Effector memory CD8-positive, alpha-beta T cell (primary cell): Measurements from ENCODE around the gene TEX13B.
"Not testable (repeated sequence)": the region's sequence is repeated elsewhere in the genome, so short reads cannot be mapped to it uniquely, and the experiment has no call there.

ENCODE experiments used
- ATAC-seq: fragments of 150-1000 bp; cut with Tn5 transposase; replicated peaks from 2 replicates; pipeline ENCODE4 v1.10.0; 2021; ENCODE audit warnings: mild to moderate bottlenecking, moderate library complexity
- DNase-seq, 3 experiments: peaks; one replicate each; pipeline ENCODE4 v3.0.0; 2021
- H3K27ac Mint-ChIP-seq, 2 donors: one replicate each; pipeline ENCODE4 v1.8.0; 2022; ENCODE audit warnings: mild to moderate bottlenecking in 2 of 2, mixed read lengths in 2 of 2, moderate library complexity in 2 of 2
- H3K27me3 Mint-ChIP-seq, 2 donors: one replicate each; pipeline ENCODE4 v1.8.0; 2022; ENCODE audit warnings: mixed read lengths in 2 of 2
- H3K36me3 Mint-ChIP-seq: one replicate; pipeline ENCODE4 v1.8.0; 2022; ENCODE audit warnings: mild to moderate bottlenecking, moderate library complexity, mixed read lengths; ENCODE audit not compliant: insufficient read depth
- H3K4me1 Mint-ChIP-seq, 2 donors: one replicate each; pipeline ENCODE4 v1.8.0; 2022; ENCODE audit warnings: low read depth in 2 of 2, mixed read lengths in 2 of 2
- H3K4me3 Mint-ChIP-seq, 2 donors: one replicate each; pipeline ENCODE4 v1.8.0; 2022; ENCODE audit warnings: mild to moderate bottlenecking in 2 of 2, mixed read lengths in 2 of 2, moderate library complexity in 2 of 2
- H3K9me3 Mint-ChIP-seq, 2 donors: one replicate each; pipeline ENCODE4 v1.8.0; 2022; ENCODE audit warnings: mixed read lengths in 2 of 2

TEX13B gene

DNA sequence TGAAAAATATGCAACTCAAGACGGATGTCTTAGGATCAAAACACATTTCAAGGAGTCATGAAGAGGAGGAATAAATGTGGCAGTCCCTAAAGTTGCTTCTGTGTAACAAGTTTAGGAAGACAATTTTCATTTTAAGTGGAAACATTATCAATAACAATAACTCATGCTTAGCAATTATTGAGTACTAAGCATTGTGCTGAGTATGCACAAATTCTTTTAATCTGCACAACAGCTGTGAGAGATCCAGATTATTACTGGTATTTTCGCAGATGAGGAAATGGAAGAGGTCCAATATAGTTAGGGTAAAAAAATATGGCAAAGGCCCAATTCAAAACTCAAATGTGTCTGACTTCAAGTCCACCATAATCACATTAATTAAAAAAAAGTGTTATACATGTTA, 2.9 kb upstream of the TEX13B start:
- Mint-ChIP-seq H3K36me3 (no peaks in the 10 kb centered on the region), H3K9me3 (peaks cover 0 to 1% of the 10 kb centered on the region in 2 donors), H3K27ac (no peak overlapping the region), H3K27me3 (no peaks in the 10 kb centered on the region), H3K4me3 (no peak overlapping the region), H3K4me1 (no peaks in the 10 kb centered on the region)
- ATAC-seq (no peak), DNase-seq (no peak)

GRCh38 chrX:107979534-107979933, 2.6 kb downstream of the TEX13B start:
- Mint-ChIP-seq H3K27ac (no peak overlapping the region), H3K27me3 (peaks cover 0 to 9% of the 10 kb centered on the region in 2 donors), H3K4me3 (no peak overlapping the region), H3K4me1 (peaks cover 0 to 2% of the 10 kb centered on the region in 2 donors), H3K9me3 (no peaks in the 10 kb centered on the region), H3K36me3 (no peaks in the 10 kb centered on the region)
- ATAC-seq (no peak), DNase-seq (no peak)

GRCh38 chrX:107978707-107979307, 3.4 kb downstream of the TEX13B start:
- no peak overlapping the region for H3K27ac Mint-ChIP-seq
- ATAC-seq: no peak
- no peak for DNase-seq

GRCh38 chrX:107978071-107978470, 4.1 kb downstream of the TEX13B start:
- no peaks in the 10 kb centered on the region for H3K36me3 Mint-ChIP-seq
- no peak for DNase-seq
- H3K4me1 Mint-ChIP-seq: peaks cover 0 to 2% of the 10 kb centered on the region in 2 donors
- no peaks in the 10 kb centered on the region for H3K9me3 Mint-ChIP-seq
- no peak for ATAC-seq
- no peak overlapping the region for H3K27ac Mint-ChIP-seq
- H3K27me3 Mint-ChIP-seq: peaks cover 0 to 9% of the 10 kb centered on the region in 2 donors
- H3K4me3 Mint-ChIP-seq: no peak overlapping the region

More at GRCh38 chrX:107978707-107979307, 3.4 kb downstream of the TEX13B start:
- no peak overlapping the region for H3K4me3 Mint-ChIP-seq
- H3K27me3 Mint-ChIP-seq: peaks cover 0 to 9% of the 10 kb centered on the region in 2 donors
- no peaks in the 10 kb centered on the region for H3K36me3 Mint-ChIP-seq
- H3K9me3 Mint-ChIP-seq: no peaks in the 10 kb centered on the region
- H3K4me1 Mint-ChIP-seq: peaks cover 0 to 2% of the 10 kb centered on the region in 2 donors

GRCh38 chrX:107971636-107972035, 10.5 kb downstream of the TEX13B start:
- Mint-ChIP-seq H3K36me3 (peaks cover 4% of the 10 kb centered on the region), H3K4me3 (no peak overlapping the region), H3K9me3 (no peaks in the 10 kb centered on the region), H3K27ac (no peak overlapping the region), H3K27me3 (no peaks in the 10 kb centered on the region), H3K4me1 (no peaks in the 10 kb centered on the region)
- ATAC-seq: no peak
- DNase-seq: no peak

DNA sequence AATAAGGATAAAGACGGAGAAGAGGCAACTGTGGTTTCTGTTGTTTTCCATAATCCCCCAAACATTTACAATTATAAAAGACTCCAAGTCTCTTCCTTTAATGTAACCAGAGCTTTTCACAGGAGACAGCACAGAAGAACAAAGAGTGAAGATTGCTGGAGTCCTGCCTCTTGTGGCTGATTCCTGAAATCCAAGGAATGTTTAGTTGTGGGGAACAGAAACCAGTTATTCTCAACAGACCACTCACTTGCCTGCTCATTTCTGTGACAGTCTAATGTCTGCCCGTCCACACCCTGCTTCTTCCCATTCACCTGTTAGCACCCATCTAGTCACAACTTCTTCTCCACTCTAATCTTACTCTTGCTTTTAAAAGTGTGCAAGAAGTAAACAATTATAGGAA, 12.1 kb downstream of the TEX13B start:
- Mint-ChIP-seq H3K27ac (no peak overlapping the region), H3K4me3 (no peak overlapping the region), H3K27me3 (no peaks in the 10 kb centered on the region), H3K36me3 (peaks cover 4% of the 10 kb centered on the region), H3K4me1 (no peaks in the 10 kb centered on the region), H3K9me3 (no peaks in the 10 kb centered on the region)
- DNase-seq (no peak), ATAC-seq (no peak)

DNA sequence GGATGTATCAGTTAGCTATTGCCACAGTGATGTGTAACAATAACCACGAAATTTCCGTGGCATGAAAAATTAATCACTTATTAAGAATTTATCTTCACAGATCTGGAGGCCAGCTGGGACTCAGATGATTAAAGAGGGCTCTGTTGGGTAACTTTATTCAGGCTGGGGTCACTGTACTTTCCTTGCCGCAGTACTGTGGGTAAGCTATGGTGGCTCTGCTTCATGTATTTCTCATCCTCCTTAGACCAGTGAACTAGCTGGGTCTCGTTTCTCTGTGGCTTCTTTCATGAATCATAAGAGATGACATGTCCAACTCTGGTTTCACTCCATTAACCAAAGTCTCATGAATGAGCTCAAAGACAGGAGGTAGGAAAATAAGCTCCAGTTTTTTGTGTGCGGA, 13.5 kb downstream of the TEX13B start:
- peaks cover 9 to 10% of the 10 kb centered on the region in 2 donors for H3K27me3 Mint-ChIP-seq
- DNase-seq (no peak), ATAC-seq (no peak)
- H3K9me3 Mint-ChIP-seq: peaks cover 0 to 2% of the 10 kb centered on the region in 2 donors
- no peak overlapping the region for H3K4me3 Mint-ChIP-seq
- no peaks in the 10 kb centered on the region for H3K4me1 Mint-ChIP-seq
- no peak overlapping the region for H3K27ac Mint-ChIP-seq
- H3K36me3 Mint-ChIP-seq: peaks cover 4% of the 10 kb centered on the region

GRCh38 chrX:107955337-107955736, 26.8 kb downstream of the TEX13B start:
- H3K27me3 Mint-ChIP-seq, H3K27ac Mint-ChIP-seq, ATAC-seq, H3K4me1 Mint-ChIP-seq, H3K4me3 Mint-ChIP-seq, H3K9me3 Mint-ChIP-seq, DNase-seq, H3K36me3 Mint-ChIP-seq: not testable (repeated sequence)

DNA sequence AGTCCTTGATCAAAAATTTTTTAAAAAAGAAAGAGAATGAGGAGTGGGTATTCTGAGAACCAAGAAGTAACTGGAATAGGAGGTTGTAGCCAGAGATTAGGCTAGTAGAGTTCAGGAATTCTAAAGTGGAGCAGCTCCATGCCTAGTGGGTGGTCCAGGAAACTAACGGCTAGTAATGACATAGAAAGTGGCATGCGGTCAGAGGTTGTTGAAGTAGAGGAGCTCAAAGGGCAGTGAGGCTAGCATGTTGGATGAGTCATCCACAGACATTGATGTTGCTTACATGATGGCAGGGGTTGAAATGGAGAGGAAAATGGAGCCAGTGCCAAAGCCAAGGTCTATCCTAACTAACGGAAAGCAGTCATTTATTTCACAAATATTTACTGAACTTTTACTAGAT, 42.1 kb downstream of the TEX13B start:
- Mint-ChIP-seq H3K4me3 (no peak overlapping the region), H3K36me3 (no peaks in the 10 kb centered on the region), H3K4me1 (peaks cover 3 to 4% of the 10 kb centered on the region in 2 donors), H3K27ac (no peak overlapping the region), H3K27me3 (peaks cover 11 to 28% of the 10 kb centered on the region in 2 donors), H3K9me3 (no peaks in the 10 kb centered on the region)
- no peak for DNase-seq
- ATAC-seq: no peak

- peaks cover 3 to 4% of the 10 kb centered on the region in 2 donors for H3K4me1 Mint-ChIP-seq
- ATAC-seq (no peak), DNase-seq (no peak)
- H3K4me3 Mint-ChIP-seq: no peak overlapping the region
- no peaks in the 10 kb centered on the region for H3K9me3 Mint-ChIP-seq
- H3K27ac Mint-ChIP-seq: no peak overlapping the region
- H3K36me3 Mint-ChIP-seq: no peaks in the 10 kb centered on the region
- peaks cover 11 to 28% of the 10 kb centered on the region in 2 donors for H3K27me3 Mint-ChIP-seq
Observed at GRCh38 chrX:107936434-107936730, 45.8 kb downstream of the TEX13B start.

DNA sequence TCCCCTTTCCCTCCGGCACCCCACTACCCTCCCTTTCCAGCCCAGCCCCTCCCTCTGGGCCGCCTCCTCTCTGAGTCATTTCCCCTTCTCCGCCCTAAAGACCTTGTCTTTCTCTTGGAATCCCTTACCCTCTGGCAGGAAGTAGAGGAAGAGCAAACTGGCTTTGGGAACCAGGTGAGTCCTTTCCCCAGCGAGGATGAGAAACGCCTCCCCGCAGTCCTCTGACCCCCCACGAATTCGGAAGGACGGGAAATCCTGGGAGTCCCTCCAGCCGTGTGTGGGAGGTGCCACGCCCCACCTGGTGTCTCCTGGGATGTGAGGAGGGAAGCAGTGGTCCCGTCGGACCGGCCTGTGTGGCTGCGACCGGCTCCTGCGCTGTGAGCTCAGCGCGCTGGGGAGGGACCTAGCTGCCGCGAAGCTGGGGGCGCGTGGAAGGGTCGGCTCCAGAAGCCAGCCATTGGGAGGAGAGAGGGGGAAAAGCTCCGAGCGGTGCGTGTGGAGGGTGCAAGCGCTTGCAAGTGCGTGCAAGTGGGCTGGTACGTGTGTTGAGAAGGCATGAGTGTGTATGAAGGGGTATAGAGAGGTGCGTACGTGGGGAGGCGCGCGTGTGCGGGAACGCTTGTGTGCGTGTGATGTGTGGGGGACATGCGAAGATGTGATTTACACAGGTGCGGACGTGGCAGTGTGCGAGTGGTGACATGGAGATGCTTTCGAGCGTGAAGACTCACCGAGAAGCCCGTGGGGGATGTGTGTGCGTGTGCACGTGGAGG, 46.3 kb downstream of the TEX13B start:
- H3K9me3 Mint-ChIP-seq: no peaks in the 10 kb centered on the region
- peaks cover 3 to 4% of the 10 kb centered on the region in 2 donors for H3K4me1 Mint-ChIP-seq
- DNase-seq (no peak), ATAC-seq (no peak)
- no peak overlapping the region for H3K27ac Mint-ChIP-seq
- no peak overlapping the region for H3K4me3 Mint-ChIP-seq
- peaks cover 11 to 28% of the 10 kb centered on the region in 2 donors for H3K27me3 Mint-ChIP-seq
- H3K36me3 Mint-ChIP-seq: no peaks in the 10 kb centered on the region

GRCh38 chrX:107935200-107935599, 47.0 kb downstream of the TEX13B start:
- Mint-ChIP-seq H3K4me3 (no peak overlapping the region), H3K36me3 (no peaks in the 10 kb centered on the region), H3K9me3 (no peaks in the 10 kb centered on the region), H3K4me1 (peaks cover 3 to 4% of the 10 kb centered on the region in 2 donors), H3K27ac (no peak overlapping the region), H3K27me3 (peaks cover 11 to 24% of the 10 kb centered on the region in 2 donors)
- no peak for DNase-seq
- ATAC-seq: no peak

DNA sequence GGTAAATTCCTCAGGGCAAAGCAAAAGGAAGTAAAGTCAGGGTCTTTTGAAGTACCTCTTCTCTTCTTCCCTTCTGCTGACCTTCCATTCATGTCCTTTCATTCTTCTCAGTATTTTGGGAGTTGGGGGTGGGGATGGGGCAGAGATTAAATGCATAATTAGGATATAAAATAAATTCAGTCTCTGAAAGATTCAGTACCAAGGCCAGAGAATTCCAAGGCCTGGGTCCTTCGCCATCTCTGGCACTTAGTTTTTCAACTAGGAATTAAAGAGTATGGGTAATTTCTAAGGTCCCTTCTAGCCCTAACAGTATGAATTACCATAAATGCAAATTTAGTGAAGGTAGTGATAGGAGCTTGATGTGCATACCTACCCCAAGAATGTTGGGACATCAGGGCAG, 47.9 kb downstream of the TEX13B start:
- Mint-ChIP-seq H3K27ac (no peak overlapping the region), H3K27me3 (peaks cover 6 to 15% of the 10 kb centered on the region in 2 donors), H3K4me1 (peaks cover 3 to 4% of the 10 kb centered on the region in 2 donors), H3K9me3 (no peaks in the 10 kb centered on the region), H3K36me3 (peaks cover 3% of the 10 kb centered on the region), H3K4me3 (no peak overlapping the region)
- ATAC-seq (no peak), DNase-seq (no peak)
